ENCODE results near the gene ECPAS. TPM values are rescaled to one million over a fixed set of nuclear protein-coding genes. Genes with fewer than 3 reads are reported as not detected.

ECPAS gene, protein sequence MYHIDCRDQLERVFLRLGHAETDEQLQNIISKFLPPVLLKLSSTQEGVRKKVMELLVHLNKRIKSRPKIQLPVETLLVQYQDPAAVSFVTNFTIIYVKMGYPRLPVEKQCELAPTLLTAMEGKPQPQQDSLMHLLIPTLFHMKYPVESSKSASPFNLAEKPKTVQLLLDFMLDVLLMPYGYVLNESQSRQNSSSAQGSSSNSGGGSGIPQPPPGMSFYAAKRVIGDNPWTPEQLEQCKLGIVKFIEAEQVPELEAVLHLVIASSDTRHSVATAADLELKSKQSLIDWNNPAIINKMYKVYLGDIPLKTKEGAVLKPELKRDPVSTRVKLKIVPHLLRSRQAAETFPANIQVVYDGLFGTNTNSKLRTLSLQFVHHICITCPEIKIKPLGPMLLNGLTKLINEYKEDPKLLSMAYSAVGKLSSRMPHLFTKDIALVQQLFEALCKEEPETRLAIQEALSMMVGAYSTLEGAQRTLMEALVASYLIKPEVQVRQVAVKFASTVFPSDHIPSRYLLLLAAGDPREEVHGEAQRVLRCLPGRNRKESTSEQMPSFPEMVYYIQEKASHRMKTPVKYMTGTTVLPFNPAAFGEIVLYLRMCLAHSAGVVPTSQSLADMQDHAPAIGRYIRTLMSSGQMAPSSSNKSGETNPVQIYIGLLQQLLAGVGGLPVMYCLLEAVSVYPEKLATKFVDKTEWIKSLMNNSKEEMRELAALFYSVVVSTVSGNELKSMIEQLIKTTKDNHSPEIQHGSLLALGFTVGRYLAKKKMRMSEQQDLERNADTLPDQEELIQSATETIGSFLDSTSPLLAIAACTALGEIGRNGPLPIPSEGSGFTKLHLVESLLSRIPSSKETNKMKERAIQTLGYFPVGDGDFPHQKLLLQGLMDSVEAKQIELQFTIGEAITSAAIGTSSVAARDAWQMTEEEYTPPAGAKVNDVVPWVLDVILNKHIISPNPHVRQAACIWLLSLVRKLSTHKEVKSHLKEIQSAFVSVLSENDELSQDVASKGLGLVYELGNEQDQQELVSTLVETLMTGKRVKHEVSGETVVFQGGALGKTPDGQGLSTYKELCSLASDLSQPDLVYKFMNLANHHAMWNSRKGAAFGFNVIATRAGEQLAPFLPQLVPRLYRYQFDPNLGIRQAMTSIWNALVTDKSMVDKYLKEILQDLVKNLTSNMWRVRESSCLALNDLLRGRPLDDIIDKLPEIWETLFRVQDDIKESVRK (N-terminal part only)
- total RNA-seq (2014; rRNA removed; shearing (Covaris generic)) (51.1 and 65.3 TPM in 2 replicates), polyA plus RNA-seq (2016; fragmentation: Nextera tagmentation; extraction: Ambion mirVana) (32.0 and 32.9 TPM in 2 replicates)

DNA sequence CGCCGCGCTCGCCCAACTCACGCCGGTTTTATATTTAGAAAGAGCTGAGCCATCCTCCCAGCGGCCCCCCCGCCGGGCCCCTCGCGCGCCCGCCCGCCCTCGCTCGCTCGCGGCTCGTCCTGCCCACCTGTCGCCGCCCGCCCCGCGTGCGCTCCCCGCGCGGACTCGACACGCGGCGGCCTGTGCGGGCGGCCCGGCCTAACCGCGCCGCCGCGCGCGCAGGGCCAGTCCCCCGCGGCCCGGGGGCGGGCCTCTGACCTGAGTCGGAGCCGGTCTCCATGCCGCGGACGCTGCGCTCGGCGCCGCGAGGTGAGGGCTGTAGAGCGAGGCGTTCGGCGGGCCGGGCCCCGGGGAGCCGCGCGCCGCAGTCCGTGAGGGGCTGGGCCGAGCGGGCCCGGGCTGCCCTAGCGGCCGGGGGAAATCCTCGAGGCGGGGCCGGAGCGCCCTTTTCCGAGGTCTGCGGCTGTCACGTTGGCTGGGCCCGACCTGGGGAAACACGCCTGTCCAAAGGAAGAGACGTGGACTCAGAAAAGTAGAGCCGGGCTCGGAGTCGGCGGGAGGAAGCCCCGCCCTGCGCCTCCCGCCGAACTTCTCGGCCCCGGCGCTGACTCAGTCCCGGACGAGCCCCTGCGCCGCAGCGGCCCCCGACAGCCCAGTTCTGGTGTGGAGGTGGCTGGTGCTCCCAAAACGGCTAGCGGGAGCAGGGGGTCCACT is at the start of gene ECPAS:
TSS of gene ECPAS (minus strand) at position 526 of the 714 bp plus-strand sequence. CDS start 11,465 bp downstream, outside the sequence.
- TF ChIP-seq EZH2 (IDR thresholded peaks at IDR 0.05; ENCODE audit: insufficient read depth, poor library complexity, severe bottlenecking) = no peak
- no peak for TF ChIP-seq EZH2phosphoT487 (IDR thresholded peaks at IDR 0.05; ENCODE audit: insufficient read depth, low read depth)
- Histone ChIP-seq H3K9ac (peak within 1 kb of the TSS; percentile 99), H3K27ac (peak within 1 kb of the TSS; percentile 96), H3K36me3 (ENCODE audit: low read depth) (no peaks in the 10 kb centered on the region), H3K4me1 (ENCODE audit: insufficient read depth) (peaks cover 8% of the 10 kb centered on the region; the same call in 1 of the 2 replicates), H4K20me1 (ENCODE audit: insufficient read depth) (no peaks in the 10 kb centered on the region), H3K9me3 (ENCODE audit: low read depth) (no peaks in the 10 kb centered on the region), H3K4me2 (ENCODE audit: unreplicated experiment) (peak within 1 kb of the TSS; percentile 93), H3K79me2 (ENCODE audit: insufficient read depth) (peaks cover 41% of the 10 kb centered on the region), H2AFZ (peak within 1 kb of the TSS; percentile 92), H3K27me3 (replicated peaks; ENCODE audit: insufficient read depth) (no peaks in the 10 kb centered on the region), H3K9me2 (ENCODE audit: insufficient read depth) (no peaks in the 10 kb centered on the region), H3F3A (ENCODE audit: insufficient read depth) (peaks cover 29% of the 10 kb centered on the region), H3K4me3 (peak within 1 kb of the TSS; percentile 83)
- peak; percentile 93 for DNase-seq
- WGBS, 2 experiments (ENCODE audit: low coverage in 1 of 2, low lambda C conversion rate in 2 of 2, missing lambda C conversion rate in 2 of 2) = 2% methylated on average over 71 to 86 of the region's 101 CpGs
- in situ Hi-C loops (cut with MboI) = no loop called here

- Histone ChIP-seq H3F3A (ENCODE audit: insufficient read depth) (no peaks in the 10 kb centered on the region), H3K79me2 (ENCODE audit: insufficient read depth) (no peaks in the 10 kb centered on the region), H3K4me2 (ENCODE audit: unreplicated experiment) (no peak overlapping the region), H2AFZ (no peak overlapping the region), H3K4me3 (no peak overlapping the region), H3K9me2 (ENCODE audit: insufficient read depth) (no peaks in the 10 kb centered on the region), H3K4me1 (ENCODE audit: insufficient read depth) (no peaks in the 10 kb centered on the region), H4K20me1 (ENCODE audit: insufficient read depth) (no peaks in the 10 kb centered on the region), H3K9me3 (ENCODE audit: low read depth) (no peaks in the 10 kb centered on the region), H3K36me3 (ENCODE audit: low read depth) (0 out of 2 replicates have a peak, but pooled peaks cover 4% of the 10 kb centered on the region), H3K27me3 (replicated peaks; ENCODE audit: insufficient read depth) (no peaks in the 10 kb centered on the region), H3K9ac (no peak overlapping the region), H3K27ac (no peak overlapping the region)
- in situ Hi-C loops (cut with MboI) = no loop called here
- DNase-seq = peak; percentile 60
- no peak for TF ChIP-seq EZH2 (IDR thresholded peaks at IDR 0.05; ENCODE audit: insufficient read depth, poor library complexity, severe bottlenecking)
- no peak for TF ChIP-seq EZH2phosphoT487 (IDR thresholded peaks at IDR 0.05; ENCODE audit: insufficient read depth, low read depth)
- 72 to 80% methylated on average over 5 of the region's 5 CpGs for WGBS, 2 experiments (ENCODE audit: low coverage in 1 of 2, low lambda C conversion rate in 2 of 2, missing lambda C conversion rate in 2 of 2)
Observed at GRCh38 chr9:111533099-111533790, 49.1 kb upstream of the ECPAS start.

DNA sequence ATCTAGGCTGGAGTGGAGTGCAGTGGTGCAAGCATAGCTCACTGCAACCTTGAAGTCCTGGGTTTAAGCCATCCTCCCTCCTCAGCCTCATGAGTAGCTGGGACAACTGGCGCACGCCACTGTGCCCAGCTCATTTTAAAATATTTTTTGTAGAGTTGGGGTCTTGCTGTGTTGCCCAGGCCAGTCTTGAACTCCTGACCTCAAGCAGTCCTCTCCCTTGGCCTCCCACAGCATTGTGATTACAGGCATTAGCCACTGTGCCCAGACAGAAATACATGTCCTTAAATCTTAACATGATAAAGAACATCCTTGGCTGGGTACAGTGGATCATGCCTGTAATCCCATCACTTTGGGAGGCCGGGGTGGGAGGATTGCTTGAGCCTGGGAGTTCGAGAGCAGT is 47.5 kb upstream of the ECPAS start:
- H2AFZ ChIP-seq = no peak overlapping the region
- no peaks in the 10 kb centered on the region for H3K79me2 ChIP-seq (ENCODE audit: insufficient read depth)
- 0 out of 2 replicates have a peak, but pooled peaks cover 4% of the 10 kb centered on the region for H3K36me3 ChIP-seq (ENCODE audit: low read depth)
- in situ Hi-C loops (cut with MboI) = no loop called here
- no peaks in the 10 kb centered on the region for H3K9me3 ChIP-seq (ENCODE audit: low read depth)
- H3K4me1 ChIP-seq (ENCODE audit: insufficient read depth) = no peaks in the 10 kb centered on the region
- H3K9me2 ChIP-seq (ENCODE audit: insufficient read depth) = no peaks in the 10 kb centered on the region
- TF ChIP-seq EZH2 (IDR thresholded peaks at IDR 0.05; ENCODE audit: insufficient read depth, poor library complexity, severe bottlenecking) (no peak), EZH2phosphoT487 (IDR thresholded peaks at IDR 0.05; ENCODE audit: insufficient read depth, low read depth) (no peak)
- no peak overlapping the region for H3K4me3 ChIP-seq
- no peak overlapping the region for H3K9ac ChIP-seq
- peaks cover 6% of the 10 kb centered on the region for H3F3A ChIP-seq (ENCODE audit: insufficient read depth)
- H3K27ac ChIP-seq = no peak overlapping the region
- H4K20me1 ChIP-seq (ENCODE audit: insufficient read depth) = no peaks in the 10 kb centered on the region
- no peak overlapping the region for H3K4me2 ChIP-seq (ENCODE audit: unreplicated experiment)
- DNase-seq = no peak
- WGBS, 2 experiments (ENCODE audit: low coverage in 1 of 2, low lambda C conversion rate in 2 of 2, missing lambda C conversion rate in 2 of 2) = 63 to 81% methylated on average over 4 of the region's 4 CpGs
- H3K27me3 ChIP-seq (replicated peaks; ENCODE audit: insufficient read depth) = no peaks in the 10 kb centered on the region
